Activated T-cell treated with anti-CD3 and anti-CD28 coated beads for 24 hours (primary cell): Measurements from ENCODE around the gene KHDC4.
"Not testable (repeated sequence)": the region's sequence is repeated elsewhere in the genome, so short reads cannot be mapped to it uniquely, and the experiment has no call there.

ENCODE experiments used
- DNase-seq: peaks from one replicate; pipeline ENCODE4 v3.0.0-alpha.2; 2020; ENCODE audit warnings: low read depth

Gene KHDC4

GRCh38 chr1:155900161-155900560 lies 34.1 kb downstream of the KHDC4 start:
- no peak for DNase-seq

- DNase-seq: no peak
These were observed 34.5 kb downstream of the KHDC4 start for GRCh38 chr1:155899683-155900082.

GRCh38 chr1:155898888-155899287 lies 35.3 kb downstream of the KHDC4 start:
- DNase-seq: no peak

GRCh38 chr1:155897746-155898145 lies 36.5 kb downstream of the KHDC4 start:
- no peak for DNase-seq

- DNase-seq: not testable (repeated sequence)
These were observed 37.7 kb downstream of the KHDC4 start for GRCh38 chr1:155896476-155896875.

- DNase-seq: not testable (repeated sequence)
These were observed 38.6 kb downstream of the KHDC4 start for GRCh38 chr1:155895617-155896016.

GRCh38 chr1:155893389-155894142 lies 40.6 kb downstream of the KHDC4 start:
- DNase-seq: no peak

GRCh38 chr1:155892796-155893195 lies 41.4 kb downstream of the KHDC4 start:
- no peak for DNase-seq

GRCh38 chr1:155890251-155890650 lies 44.0 kb downstream of the KHDC4 start:
- DNase-seq: no peak

- no peak for DNase-seq
These were observed 44.6 kb downstream of the KHDC4 start for GRCh38 chr1:155889566-155889965.

- DNase-seq: no peak
These were observed 45.7 kb downstream of the KHDC4 start for GRCh38 chr1:155888481-155888880.

GRCh38 chr1:155884982-155885381 lies 49.2 kb downstream of the KHDC4 start:
- DNase-seq: no peak

GRCh38 chr1:155884031-155884960 lies 49.9 kb downstream of the KHDC4 start:
- DNase-seq: no peak

GRCh38 chr1:155882766-155883165 lies 51.4 kb downstream of the KHDC4 start:
- no peak for DNase-seq

- no peak for DNase-seq
These were observed 52.0 kb downstream of the KHDC4 start for GRCh38 chr1:155882235-155882634.

- no peak for DNase-seq
These were observed 53.3 kb downstream of the KHDC4 start for GRCh38 chr1:155880950-155881349.

- DNase-seq: no peak
These were observed 54.0 kb downstream of the KHDC4 start for GRCh38 chr1:155880251-155880650.

- no peak for DNase-seq
These were observed 56.3 kb downstream of the KHDC4 start for GRCh38 chr1:155877945-155878344.

GRCh38 chr1:155873860-155874259 lies 60.4 kb downstream of the KHDC4 start:
- no peak for DNase-seq

- DNase-seq: no peak
These were observed 61.7 kb downstream of the KHDC4 start for GRCh38 chr1:155872527-155872926.

GRCh38 chr1:155871390-155871789 lies 62.8 kb downstream of the KHDC4 start:
- no peak for DNase-seq

- DNase-seq: no peak
These were observed 66.4 kb downstream of the KHDC4 start for GRCh38 chr1:155867766-155868165.

- DNase-seq: no peak
These were observed 69.8 kb downstream of the KHDC4 start for GRCh38 chr1:155864393-155864792.
